CD4-positive, alpha-beta T cell treated with Interferon alpha-2 for 1 hour (primary cell): ENCODE data around the gene POLR1F.
A peak's percentile ranks its signal among the peaks of the same experiment; 100 is the strongest.
"Not testable (repeated sequence)": the region's sequence is repeated elsewhere in the genome, so short reads cannot be mapped to it uniquely, and the experiment has no call there.

ENCODE experiments used
- DNase-seq, 2 donors: peaks; one replicate each; pipeline ENCODE4 v3.0.0-alpha.2; 2020 to 2022

The POLR1F gene

GRCh38 chr7:19708397-19709248, at the start of gene POLR1F:
Gene POLR1F, minus strand, starts transcription at chr7:19709037. Its CDS starts 21 bp downstream, at chr7:19709016.
- peak; percentile 93 to 97 for DNase-seq

GRCh38 chr7:19754521-19755116, 45.8 kb upstream of the POLR1F start:
- peak in 1 of 2 donors; percentile 23 for DNase-seq

GRCh38 chr7:19752020-19752419, 43.2 kb upstream of the POLR1F start:
- DNase-seq, result no peak

DNA sequence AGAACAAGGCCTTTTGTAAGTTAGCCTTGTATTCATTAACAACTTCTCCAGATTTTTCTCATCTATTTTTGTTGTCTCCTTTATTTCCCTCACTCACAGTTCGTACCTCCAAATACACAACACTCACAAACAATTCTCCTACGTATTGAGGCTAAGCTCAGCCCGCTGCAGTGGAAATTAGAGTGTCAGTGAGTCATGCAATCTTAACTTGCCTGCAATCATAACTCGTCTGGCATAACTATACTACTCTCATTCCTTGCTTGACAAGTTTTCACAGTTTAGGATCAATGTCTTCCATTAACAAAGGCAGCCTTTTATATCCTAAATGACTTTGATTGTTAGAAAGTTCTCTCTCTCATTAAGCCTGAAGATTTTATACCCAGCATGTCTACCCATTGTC, 40.8 kb upstream of the POLR1F start:
- no peak for DNase-seq

DNA sequence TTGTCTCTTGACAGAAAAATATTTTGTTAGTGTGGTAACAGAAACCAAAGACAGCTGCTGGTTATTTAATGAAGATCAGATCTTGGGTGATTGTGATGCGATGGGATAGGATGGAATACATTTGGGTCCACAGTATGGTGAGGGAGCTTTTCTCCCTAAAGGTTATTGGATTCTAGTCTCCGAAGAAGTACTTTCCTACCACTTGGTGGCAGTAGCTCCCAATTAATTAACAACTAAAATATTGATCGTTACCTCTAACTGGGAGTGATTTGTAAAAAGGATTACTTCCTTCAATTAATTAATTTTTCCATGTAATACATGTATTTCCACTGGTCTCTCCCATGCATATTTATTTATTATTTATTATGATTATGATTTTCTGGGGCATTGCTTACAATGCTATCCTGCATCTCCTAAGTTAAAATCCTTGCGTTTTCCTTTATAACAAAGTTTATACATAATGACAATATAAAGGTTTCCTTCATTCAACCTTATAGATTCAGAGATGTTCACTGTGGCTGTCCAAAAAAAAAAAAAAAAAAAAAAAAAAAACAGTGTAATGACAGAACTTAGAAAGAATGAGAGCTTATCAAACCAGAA, 39.0 kb upstream of the POLR1F start:
- DNase-seq, result peak in 1 of 2 donors; percentile 25

GRCh38 chr7:19744075-19744474, 35.2 kb upstream of the POLR1F start:
- DNase-seq, result no peak

DNA sequence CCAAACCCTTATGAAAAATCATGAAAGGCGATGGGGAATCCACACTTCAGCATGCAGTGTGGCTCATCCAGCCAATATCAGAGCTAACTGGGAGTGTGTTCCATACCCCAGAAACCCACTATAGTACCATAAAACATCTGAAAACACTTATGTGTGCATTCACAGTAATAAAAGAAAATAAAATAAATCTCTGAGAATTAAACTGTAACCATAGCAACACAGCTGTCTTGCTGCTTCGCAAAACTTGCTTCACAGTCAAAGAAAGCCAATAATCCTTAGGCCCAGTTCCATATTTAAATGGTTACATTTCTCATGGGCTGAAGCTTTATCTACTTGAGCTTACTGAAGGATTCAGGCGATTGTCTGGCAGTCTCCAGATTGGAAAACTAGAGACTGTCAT, 19.9 kb upstream of the POLR1F start:
- DNase-seq, result no peak

- no peak for DNase-seq
Measured at GRCh38 chr7:19725770-19726169, 16.9 kb upstream of the POLR1F start.

GRCh38 chr7:19715499-19715898, 6.7 kb upstream of the POLR1F start:
- DNase-seq, result no peak

DNA sequence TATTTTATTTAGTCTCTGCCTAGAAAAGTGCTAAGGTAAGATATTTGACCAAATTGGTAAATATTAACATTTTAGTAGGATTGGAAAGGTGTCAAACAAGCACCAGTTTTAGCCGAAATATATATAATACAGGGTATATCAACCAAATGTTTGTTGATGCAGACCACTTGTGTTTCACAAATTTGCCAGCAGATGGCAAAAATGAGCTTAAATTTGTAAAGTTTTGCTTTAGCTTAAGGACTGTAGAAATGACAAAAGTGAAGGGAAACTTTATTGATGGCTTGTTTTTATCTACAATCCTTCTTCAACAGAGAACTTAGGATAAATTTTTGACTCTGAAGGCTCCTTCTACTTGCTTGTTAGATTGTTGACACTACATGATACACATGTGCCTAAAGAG, 4.8 kb upstream of the POLR1F start:
- DNase-seq, result peak; percentile 36 to 69

GRCh38 chr7:19709249-19709578, 377 bp upstream of the POLR1F start:
- no peak for DNase-seq

- no peak for DNase-seq
Measured at GRCh38 chr7:19707240-19707639, 1.6 kb downstream of the POLR1F start.

DNA sequence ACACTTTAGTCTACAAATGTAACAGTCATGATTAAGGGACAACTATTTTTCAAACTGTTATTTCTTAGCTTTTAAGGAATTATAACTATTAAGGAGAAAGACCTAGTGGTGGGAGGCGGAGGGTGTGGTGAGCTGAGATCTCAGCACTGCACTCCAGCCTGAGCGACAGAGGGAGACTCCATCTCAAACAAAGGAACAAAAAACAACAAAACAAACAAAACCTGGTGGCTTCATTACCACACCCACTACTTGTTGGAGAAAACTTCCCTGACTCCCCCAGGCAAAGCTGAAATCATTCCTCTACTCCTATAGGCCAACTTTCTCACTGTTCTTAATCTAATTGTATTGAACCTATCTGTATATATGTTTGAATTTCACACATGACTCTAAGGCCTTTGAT, 3.2 kb downstream of the POLR1F start:
- no peak for DNase-seq

GRCh38 chr7:19701471-19701870, 7.4 kb downstream of the POLR1F start:
- DNase-seq, result no peak

GRCh38 chr7:19700936-19701335, 7.9 kb downstream of the POLR1F start:
- no peak for DNase-seq

DNA sequence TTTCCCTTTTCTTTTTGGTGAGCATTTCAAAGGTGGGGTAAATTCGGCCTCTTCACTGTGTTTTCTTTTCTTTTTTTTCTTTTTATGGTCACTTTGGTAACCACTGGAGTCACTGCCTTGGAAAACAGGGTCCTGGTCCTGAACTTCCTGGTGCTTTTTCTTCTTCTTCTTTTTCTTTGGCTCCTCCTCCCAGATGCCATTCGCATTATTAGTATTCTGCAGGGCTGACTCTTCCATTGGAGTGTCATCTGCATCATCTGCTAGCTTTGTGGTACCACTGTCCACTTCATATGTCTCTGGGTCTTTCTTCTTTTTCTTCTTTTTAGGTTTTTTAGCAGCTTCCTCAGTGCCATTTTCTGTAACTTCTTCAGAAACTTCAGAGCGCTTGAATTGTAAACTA, 10.5 kb downstream of the POLR1F start:
- DNase-seq, result no peak

DNA sequence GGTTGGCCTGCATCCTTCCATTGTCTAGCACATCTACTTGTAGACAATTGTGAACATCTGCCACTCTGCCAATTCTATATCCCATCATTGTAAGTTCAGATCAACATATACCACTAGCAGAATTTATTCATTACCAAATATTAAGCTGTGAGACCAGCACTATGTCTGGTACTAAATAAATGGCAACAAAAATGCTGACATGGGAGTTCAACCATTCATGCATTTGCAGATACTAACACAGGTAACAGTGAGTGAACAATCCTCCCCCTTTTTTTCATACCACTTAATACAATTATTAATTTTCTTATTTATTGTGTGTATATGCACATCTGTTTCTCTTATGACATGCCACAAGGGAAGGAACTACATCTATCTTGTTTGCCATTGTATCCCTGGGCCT, 11.9 kb downstream of the POLR1F start:
- DNase-seq, result no peak

DNA sequence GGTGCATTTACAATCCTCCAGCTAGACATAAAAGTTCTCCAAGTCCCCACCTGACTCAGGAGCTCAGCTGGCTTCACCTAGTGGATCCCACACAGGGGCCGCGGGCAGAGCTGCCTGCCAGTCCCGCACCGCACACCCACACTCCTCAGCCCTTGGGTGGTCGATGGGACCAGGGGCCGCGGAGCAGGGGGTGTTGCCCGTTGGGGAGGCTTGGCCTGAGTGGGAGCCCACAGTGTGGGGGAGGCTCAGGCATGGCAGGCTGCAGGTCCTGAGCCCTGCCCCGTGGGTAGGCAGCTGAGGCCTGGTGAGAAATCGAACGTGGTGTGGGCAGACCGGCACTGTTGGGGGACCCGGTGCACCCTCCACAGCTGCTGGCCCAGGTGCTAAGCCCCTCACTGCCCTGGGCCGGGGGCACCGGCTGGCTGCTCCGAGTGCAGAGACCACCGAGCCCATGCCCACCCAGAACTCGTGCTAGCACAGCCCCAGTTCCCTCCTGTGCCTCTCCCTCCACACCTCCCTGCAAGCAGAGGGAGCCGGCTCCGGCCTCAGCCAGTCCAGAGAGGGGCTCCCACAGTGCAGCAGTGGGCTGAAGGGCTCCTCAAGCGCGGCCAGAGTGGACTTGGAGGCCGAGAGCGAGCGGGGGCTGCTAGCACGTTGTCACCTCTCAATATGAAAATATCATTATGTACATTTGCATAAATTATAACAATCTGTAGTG, 16.6 kb downstream of the POLR1F start:
- DNase-seq, result no peak

DNA sequence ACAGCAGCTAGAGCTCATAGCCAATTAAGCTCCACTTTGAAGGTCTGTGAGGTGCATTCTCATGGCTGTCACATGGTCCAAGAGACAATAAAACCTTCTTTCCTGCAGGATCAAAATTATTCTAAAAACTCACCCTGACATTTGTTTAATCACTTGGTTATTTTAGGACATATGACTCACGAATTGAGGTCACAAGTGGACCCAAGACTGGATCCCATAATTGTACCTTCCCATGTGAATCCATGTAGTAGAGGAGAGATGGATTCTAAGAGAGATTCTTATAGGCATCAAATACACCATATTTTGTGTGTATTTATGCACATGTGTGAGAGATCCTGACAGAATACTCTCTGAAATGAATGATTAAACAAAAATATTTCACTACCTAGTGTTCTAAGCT, 18.1 kb downstream of the POLR1F start:
- DNase-seq, result no peak

DNA sequence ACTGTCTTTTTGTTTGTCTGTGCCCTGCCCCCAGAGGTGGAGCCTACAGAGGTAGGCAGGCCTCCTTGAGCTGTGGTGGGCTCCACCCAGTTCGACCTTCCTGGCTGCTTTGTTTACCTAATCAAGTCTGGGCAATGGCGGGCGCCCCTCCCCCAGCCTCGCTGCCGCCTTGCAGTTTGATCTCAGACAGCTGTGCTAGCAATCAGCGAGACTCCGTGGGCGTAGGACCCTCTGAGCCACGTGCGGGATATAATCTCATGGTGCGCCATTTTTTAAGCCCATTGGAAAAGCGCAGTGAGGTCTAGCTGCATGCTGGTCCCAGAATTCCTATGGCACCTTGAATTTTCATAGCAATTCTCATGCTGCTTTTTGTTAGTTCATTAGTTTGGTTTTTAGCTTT, 19.7 kb downstream of the POLR1F start:
- DNase-seq, result not testable (repeated sequence)

DNA sequence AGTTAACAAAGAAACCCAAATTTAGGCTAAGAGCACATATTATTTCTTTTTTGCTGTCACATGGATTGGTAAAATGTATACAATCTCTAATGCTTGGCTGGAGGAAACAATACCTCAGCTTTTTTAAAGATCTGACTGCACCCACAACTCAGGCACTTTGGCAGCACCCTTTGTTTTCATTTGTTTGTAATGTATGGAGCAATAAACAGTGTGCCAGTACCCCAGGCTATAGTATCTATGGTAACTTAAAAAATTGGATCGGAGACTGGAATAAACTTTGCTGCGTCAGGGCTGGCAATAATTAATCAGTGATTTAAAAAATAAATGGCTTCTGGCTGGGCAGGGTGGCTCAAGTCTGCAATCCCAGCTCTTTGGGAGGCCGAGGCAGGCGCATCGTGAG, 27.2 kb downstream of the POLR1F start:
- DNase-seq, result no peak

DNA sequence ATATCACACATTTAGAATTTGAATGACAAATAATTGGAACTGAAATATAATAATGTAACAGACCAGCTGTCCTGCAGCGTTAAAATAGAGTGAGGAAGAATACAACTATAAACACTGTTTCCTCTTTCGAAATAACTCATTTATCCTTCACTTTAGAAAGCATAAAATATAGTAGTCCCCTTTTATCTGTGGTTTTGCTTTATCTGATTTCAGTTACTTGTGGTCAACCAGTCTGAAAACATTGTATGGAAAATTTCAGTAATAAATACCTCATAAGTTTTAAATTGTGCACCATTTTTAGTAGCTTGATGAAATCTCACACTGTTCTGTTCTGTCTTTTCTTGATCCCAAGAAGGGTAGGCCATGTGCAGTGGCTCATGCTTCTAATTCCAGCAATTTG, 31.7 kb downstream of the POLR1F start:
- DNase-seq, result no peak

DNA sequence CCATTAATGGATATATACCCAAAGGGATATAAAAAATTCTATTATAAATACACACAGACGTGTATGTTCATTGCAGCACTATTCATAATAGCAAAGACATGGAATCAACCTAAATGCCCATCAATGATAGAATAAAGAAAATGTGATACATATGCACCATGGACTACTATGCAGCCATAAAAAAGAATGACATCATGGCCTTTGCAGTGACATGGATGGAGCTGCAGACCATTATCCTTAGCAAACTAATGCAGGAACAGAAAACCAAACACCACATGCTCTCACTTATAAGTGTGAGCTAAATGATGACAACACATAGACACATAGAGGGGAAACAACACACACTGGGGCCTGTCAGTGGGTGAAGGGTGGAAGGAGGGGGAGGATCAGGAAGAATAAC, 33.0 kb downstream of the POLR1F start:
- no peak for DNase-seq
